Caco-2 (cell line): ENCODE data around the gene TSHZ2. TPM values are rescaled to one million over a fixed set of nuclear protein-coding genes. Genes with fewer than 3 reads are reported as not detected.

Experiments used
- BruUV-seq: library from RNA; stranded (reverse); fragments of 400-500 nt; replicated peaks from 2 replicates; lab custom pipeline; 2021; lab: Mats Ljungman, UMichigan
- CTCF ChIA-PET: fragments of 300-600 bp; sonication (Branson Sonifier 250); formaldehyde crosslinking; loops from one replicate; lab custom pipeline; 2022; ENCODE audit warnings: antibody characterized with exemption; lab: Charles Lee
- POLR2A ChIA-PET: fragments of 300-600 bp; sonication (Branson Sonifier 250); formaldehyde crosslinking; loops from one replicate; lab custom pipeline; 2022; ENCODE audit warnings: antibody characterized with exemption; lab: Charles Lee
- DNase-seq, 2 experiments: peaks; one replicate each; pipeline versions ENCODE4 v3.0.0 to v3.0.0-alpha.2; 2020 to 2022
- H3K27me3 ChIP-seq: replicated peaks from 2 replicates; pipeline ENCODE4 v1.6.0; 2011; ENCODE audit warnings: low read length; ENCODE audit not compliant: control insufficient read depth, insufficient read depth
- H3K36me3 ChIP-seq: 2 replicates; pipeline ENCODE4 v1.5.1; 2011; ENCODE audit warnings: low read length; ENCODE audit not compliant: control insufficient read depth, insufficient read depth
- H3K4me1 ChIP-seq: fragments of 250-450 bp; sonication (Bioruptor Pico); 2 replicates; pipeline ENCODE4 v1.5.1; 2020; ENCODE audit warnings: mild to moderate bottlenecking
- H3K4me3 ChIP-seq: 2 replicates; pipeline ENCODE4 v1.5.1; 2011; ENCODE audit warnings: low read depth, mild to moderate bottlenecking, control low read depth, low read length
- H3K9me3 ChIP-seq: fragments of 250-450 bp; sonication (Bioruptor Pico); 2 replicates; pipeline ENCODE4 v1.5.1; 2020; ENCODE audit warnings: mild to moderate bottlenecking, moderate library complexity
- H3K27ac Mint-ChIP-seq: one replicate; pipeline ENCODE4 v1.8.0; 2022; ENCODE audit warnings: mixed read lengths; ENCODE audit not compliant: unreplicated experiment
- H3K27me3 Mint-ChIP-seq: one replicate; pipeline ENCODE4 v1.8.0; 2022; ENCODE audit warnings: mixed read lengths; ENCODE audit not compliant: insufficient read depth, unreplicated experiment
- H3K36me3 Mint-ChIP-seq: one replicate; pipeline ENCODE4 v1.8.0; 2022; ENCODE audit warnings: mild to moderate bottlenecking, mixed read lengths; ENCODE audit not compliant: insufficient read depth, unreplicated experiment
- H3K4me1 Mint-ChIP-seq: one replicate; pipeline ENCODE4 v1.8.0; 2022; ENCODE audit warnings: low read depth, mixed read lengths; ENCODE audit not compliant: unreplicated experiment
- H3K4me3 Mint-ChIP-seq: one replicate; pipeline ENCODE4 v1.8.0; 2022; ENCODE audit warnings: mild to moderate bottlenecking, moderate library complexity, mixed read lengths; ENCODE audit not compliant: unreplicated experiment
- H3K9me3 Mint-ChIP-seq: one replicate; pipeline ENCODE4 v1.8.0; 2022; ENCODE audit warnings: mixed read lengths; ENCODE audit not compliant: unreplicated experiment
- CTCF ChIP-seq, 2 experiments: fragments of 200-600 bp in 1 of 2; IDR thresholded peaks; 1 replicate in 1 of 2; 2 replicates in 1 of 2; pipeline versions ENCODE4 v1.5.1 to v1.8.0; 2011 to 2022; ENCODE audit warnings: antibody characterized with exemption in 1 of 2, control low read depth in 1 of 2, inconsistent platforms in 1 of 2, low read depth in 1 of 2, low read length in 1 of 2, mild to moderate bottlenecking in 1 of 2, moderate library complexity in 1 of 2; ENCODE audit not compliant: insufficient read depth in 1 of 2, severe bottlenecking in 1 of 2, unreplicated experiment in 1 of 2
- intact Hi-C: fragments of 100-400 bp; cut with micrococcal nuclease; formaldehyde crosslinking; loops from one replicate; pipeline ENCODE4 v1.10.0; 2022; ENCODE audit not compliant: unreplicated experiment
- total RNA-seq: library from RNA; stranded (reverse); gene quantifications from 2 replicates; pipeline ENCODE4 v1.2.3, GENCODE V29; 2022

The TSHZ2 gene
- total RNA-seq, 1 experiment from 2014 or later = 0.07 TPM

DNA sequence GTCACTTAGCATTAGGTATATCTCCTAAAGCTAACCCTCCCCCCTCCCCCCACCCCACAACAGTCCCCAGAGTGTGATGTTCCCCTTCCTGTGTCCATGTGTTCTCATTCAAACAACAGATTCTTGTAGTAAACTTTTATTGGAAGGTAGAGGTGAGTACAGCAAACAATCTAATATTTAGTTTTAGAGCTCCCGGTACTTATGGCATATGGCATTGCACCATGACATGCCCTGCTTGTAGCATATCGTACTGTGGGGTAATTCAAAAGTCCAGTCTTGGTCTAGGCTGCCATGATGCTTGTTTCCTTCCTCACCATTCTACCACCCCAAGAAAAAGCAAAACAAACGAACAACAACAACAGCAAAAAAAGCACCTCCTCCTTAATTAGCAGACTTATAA is 332.0 kb downstream of the TSHZ2 start:
- H3K9me3 ChIP-seq = no peaks in the 10 kb centered on the region
- ChIA-PET CTCF (no interaction called here), POLR2A (no interaction called here)
- Mint-ChIP-seq H3K9me3 (no peaks in the 10 kb centered on the region), H3K4me1 (no peaks in the 10 kb centered on the region), H3K27me3 (peaks cover 29% of the 10 kb centered on the region), H3K27ac (no peak overlapping the region), H3K4me3 (no peak overlapping the region), H3K36me3 (no peaks in the 10 kb centered on the region)
- H3K4me3 ChIP-seq = no peak overlapping the region
- no peaks in the 10 kb centered on the region; the same call in 1 of the 2 replicates for H3K27me3 ChIP-seq
- no peak for TF ChIP-seq CTCF (IDR thresholded peaks at IDR 0.05; ENCODE audit: insufficient read depth in 1 of 2, low read depth in 1 of 2, low read length in 1 of 2, severe bottlenecking in 1 of 2, unreplicated experiment in 1 of 2)
- BruUV-seq = no TSS peak
- no peaks in the 10 kb centered on the region for H3K4me1 ChIP-seq
- DNase-seq = no peak
- intact Hi-C loops = no loop called here
- H3K36me3 ChIP-seq = no peaks in the 10 kb centered on the region

DNA sequence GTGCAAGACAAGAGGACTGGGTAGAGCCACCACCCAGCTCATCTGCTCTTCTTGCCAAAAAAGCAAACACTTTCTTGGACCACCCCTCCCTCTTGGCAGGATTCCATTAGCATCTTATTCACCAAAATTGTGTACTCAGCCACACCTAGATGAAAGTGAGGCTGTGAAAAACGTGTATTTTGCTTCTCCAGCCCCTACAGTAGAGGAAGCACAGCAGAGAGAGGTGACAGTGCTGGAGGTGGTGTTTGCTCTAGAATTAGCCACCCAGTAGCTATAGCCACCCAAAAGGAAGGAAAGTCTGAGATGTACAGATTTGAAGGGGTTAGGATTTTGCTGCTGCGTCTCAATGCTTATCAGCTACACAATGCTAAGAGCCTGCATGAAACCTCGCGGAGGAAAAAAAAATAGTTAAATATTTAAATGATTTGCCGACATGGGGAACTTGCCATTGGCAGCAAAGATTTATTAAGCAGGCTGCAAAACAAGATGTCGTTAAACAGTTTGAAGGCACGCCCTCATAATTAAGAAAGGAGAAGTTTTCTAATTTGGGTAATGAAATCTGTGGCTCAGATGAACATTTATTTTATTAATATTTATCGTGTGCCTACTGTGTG is 334.1 kb downstream of the TSHZ2 start:
- Mint-ChIP-seq H3K9me3 (no peaks in the 10 kb centered on the region), H3K4me1 (no peaks in the 10 kb centered on the region), H3K27ac (no peak overlapping the region), H3K27me3 (peaks cover 28% of the 10 kb centered on the region), H3K4me3 (no peak overlapping the region), H3K36me3 (no peaks in the 10 kb centered on the region)
- DNase-seq = no peak
- no TSS peak for BruUV-seq
- Histone ChIP-seq H3K4me3 (no peak overlapping the region), H3K36me3 (no peaks in the 10 kb centered on the region), H3K4me1 (no peaks in the 10 kb centered on the region), H3K27me3 (no peaks in the 10 kb centered on the region; the same call in 1 of the 2 replicates), H3K9me3 (no peaks in the 10 kb centered on the region)
- ChIA-PET POLR2A (no interaction called here), CTCF (no interaction called here)
- intact Hi-C loops = no loop called here
- TF ChIP-seq CTCF (IDR thresholded peaks at IDR 0.05; ENCODE audit: insufficient read depth in 1 of 2, low read depth in 1 of 2, low read length in 1 of 2, severe bottlenecking in 1 of 2, unreplicated experiment in 1 of 2) = no peak

DNA sequence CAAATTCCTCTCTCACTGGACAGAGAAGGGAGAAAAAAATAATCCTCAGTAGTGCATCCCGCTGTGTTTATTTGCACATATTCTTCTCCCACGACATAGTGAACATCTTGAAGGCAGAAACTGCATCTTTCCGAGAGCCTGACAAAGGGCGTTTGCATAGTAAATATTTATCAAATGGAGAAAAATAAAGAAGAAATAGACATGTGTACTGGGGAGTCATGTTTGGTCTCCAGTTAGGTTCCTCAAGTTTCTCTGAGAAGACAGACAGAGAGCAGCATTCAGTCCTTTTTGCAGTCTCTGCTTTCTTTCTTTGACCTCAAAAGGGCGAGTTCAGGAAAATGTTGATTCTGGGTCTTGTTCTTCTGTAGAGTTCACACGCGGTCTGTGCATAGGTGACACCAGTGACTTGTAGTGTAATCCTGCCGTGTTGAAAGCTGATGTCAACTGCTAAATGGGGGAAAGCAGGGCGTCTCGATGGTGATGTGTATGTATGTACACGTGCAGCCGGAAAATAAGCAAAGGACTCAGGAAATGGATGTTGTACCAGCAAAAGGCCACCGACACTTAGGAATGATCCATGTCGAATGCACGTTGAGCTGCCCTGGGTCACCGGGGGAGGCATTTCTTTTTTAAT is 335.9 kb downstream of the TSHZ2 start:
- BruUV-seq = no TSS peak
- Mint-ChIP-seq H3K4me3 (no peak overlapping the region), H3K36me3 (no peaks in the 10 kb centered on the region), H3K4me1 (no peaks in the 10 kb centered on the region), H3K27me3 (peaks cover 23% of the 10 kb centered on the region), H3K9me3 (no peaks in the 10 kb centered on the region), H3K27ac (no peak overlapping the region)
- Histone ChIP-seq H3K36me3 (no peaks in the 10 kb centered on the region), H3K4me3 (no peak overlapping the region), H3K4me1 (no peaks in the 10 kb centered on the region), H3K9me3 (no peaks in the 10 kb centered on the region), H3K27me3 (no peaks in the 10 kb centered on the region)
- ChIA-PET CTCF (no interaction called here), POLR2A (no interaction called here)
- DNase-seq = no peak
- intact Hi-C loops = no loop called here
- no peak for TF ChIP-seq CTCF (IDR thresholded peaks at IDR 0.05; ENCODE audit: insufficient read depth in 1 of 2, low read depth in 1 of 2, low read length in 1 of 2, severe bottlenecking in 1 of 2, unreplicated experiment in 1 of 2)
